ENCODE measurements around the gene FNIP1.
"Not testable (repeated sequence)": the region's sequence is repeated elsewhere in the genome, so short reads cannot be mapped to it uniquely, and the experiment has no call there.

The FNIP1 gene

GRCh38 chr5:131605086-131605485, 191.7 kb downstream of the FNIP1 start:
- DNase-seq, result no peak

GRCh38 chr5:131595088-131596033, 201.5 kb downstream of the FNIP1 start:
- no peak for DNase-seq

- no peak for DNase-seq
These were observed 202.9 kb downstream of the FNIP1 start for GRCh38 chr5:131593921-131594320.

GRCh38 chr5:131593436-131593835, 203.4 kb downstream of the FNIP1 start:
- not testable (repeated sequence) for DNase-seq

Data from activated CD4-positive, CD25-positive, alpha-beta regulatory T cell treated with anti-CD3 and anti-CD28 coated beads, Interleukin-2, amount 50 U/mL, for 72 hours (primary cell).